Ovary (tissue), 3 donors: Measurements from ENCODE around the gene NKD2.

Experiments used
- CTCF ChIP-seq, 3 donors: fragments of 450-650 bp in 2 of 3; fragments of 200-600 bp in 1 of 3; IDR thresholded peaks; one replicate each; pipeline versions ENCODE4 v1.5.1 to v1.8.0; 2016 to 2022; ENCODE audit warnings: antibody characterized with exemption in 3 of 3, mild to moderate bottlenecking in 1 of 3
- POLR2A ChIP-seq: fragments of 450-650 bp; IDR thresholded peaks from one replicate; pipeline ENCODE4 v1.6.1; 2017; ENCODE audit warnings: antibody characterized with exemption, mild to moderate bottlenecking, moderate library complexity
- donor health status: DM: no; HTN: no; CAD: no.

GRCh38 chr5:1013948-1014301 lies 5.3 kb downstream of the NKD2 start:
- TF ChIP-seq POLR2A = no peak
- no peak for TF ChIP-seq CTCF (IDR thresholded peaks at IDR 0.05)
